ENCODE measurements around the gene ZNF333.
"Not testable (repeated sequence)": the region's sequence is repeated elsewhere in the genome, so short reads cannot be mapped to it uniquely, and the experiment has no call there.

Gene ZNF333

GRCh38 chr19:14746886-14747285, 57.0 kb downstream of the ZNF333 start:
- TF ChIP-seq ZFX (IDR thresholded peaks at IDR 0.05) (no peak), CTCF (conservative IDR thresholded peaks at IDR 0.05) (no peak)
- H3K27ac ChIP-seq: no peak overlapping the region

GRCh38 chr19:14748601-14749000, 58.8 kb downstream of the ZNF333 start:
- TF ChIP-seq CTCF (conservative IDR thresholded peaks at IDR 0.05) (no peak), ZFX (IDR thresholded peaks at IDR 0.05) (no peak)
- no peak overlapping the region for H3K27ac ChIP-seq

GRCh38 chr19:14758816-14759215, 69.0 kb downstream of the ZNF333 start:
- peak overlapping the region; percentile 39 for H3K27ac ChIP-seq
- no peak for TF ChIP-seq ZFX (IDR thresholded peaks at IDR 0.05)
- no peak for TF ChIP-seq CTCF (conservative IDR thresholded peaks at IDR 0.05)

GRCh38 chr19:14761607-14762006, 71.8 kb downstream of the ZNF333 start:
- no peak for TF ChIP-seq CTCF (conservative IDR thresholded peaks at IDR 0.05)
- no peak for TF ChIP-seq ZFX (IDR thresholded peaks at IDR 0.05)

GRCh38 chr19:14762111-14762510, 72.3 kb downstream of the ZNF333 start:
- H3K27ac ChIP-seq: no peak overlapping the region
- no peak for TF ChIP-seq CTCF (conservative IDR thresholded peaks at IDR 0.05)
- TF ChIP-seq ZFX (IDR thresholded peaks at IDR 0.05): no peak

More at GRCh38 chr19:14761607-14762006, 71.8 kb downstream of the ZNF333 start:
- no peak overlapping the region for H3K27ac ChIP-seq

- TF ChIP-seq ZFX (IDR thresholded peaks at IDR 0.05): no peak
- TF ChIP-seq CTCF (conservative IDR thresholded peaks at IDR 0.05): no peak
- H3K27ac ChIP-seq: no peak overlapping the region
Measured at GRCh38 chr19:14763497-14764145, 73.8 kb downstream of the ZNF333 start.

GRCh38 chr19:14764401-14764800, 74.6 kb downstream of the ZNF333 start:
- H3K27ac ChIP-seq: no peak overlapping the region
- no peak for TF ChIP-seq ZFX (IDR thresholded peaks at IDR 0.05)
- TF ChIP-seq CTCF (conservative IDR thresholded peaks at IDR 0.05): no peak

- not testable (repeated sequence) for H3K27ac ChIP-seq
Measured at GRCh38 chr19:14765403-14765802, 75.6 kb downstream of the ZNF333 start.

- H3K27ac ChIP-seq: not testable (repeated sequence)
Measured at GRCh38 chr19:14765841-14766240, 76.0 kb downstream of the ZNF333 start.
